GM18505 (cell line): Measurements from ENCODE around the gene SLC37A3.
"Not testable (repeated sequence)": the region's sequence is repeated elsewhere in the genome, so short reads cannot be mapped to it uniquely, and the experiment has no call there.

Source experiments
- ATAC-seq: cut with Tn5 transposase; IDR thresholded peaks from one replicate; pipeline ENCODE4 v1.9.1; 2021; ENCODE audit not compliant: unreplicated experiment
- POLR2A ChIP-seq: IDR thresholded peaks from 4 replicates; pipeline ENCODE4 v1.6.1; 2011; ENCODE audit warnings: borderline replicate concordance; ENCODE audit not compliant: insufficient read depth, insufficient read length; ENCODE audit errors: extremely low read depth

SLC37A3 gene

DNA sequence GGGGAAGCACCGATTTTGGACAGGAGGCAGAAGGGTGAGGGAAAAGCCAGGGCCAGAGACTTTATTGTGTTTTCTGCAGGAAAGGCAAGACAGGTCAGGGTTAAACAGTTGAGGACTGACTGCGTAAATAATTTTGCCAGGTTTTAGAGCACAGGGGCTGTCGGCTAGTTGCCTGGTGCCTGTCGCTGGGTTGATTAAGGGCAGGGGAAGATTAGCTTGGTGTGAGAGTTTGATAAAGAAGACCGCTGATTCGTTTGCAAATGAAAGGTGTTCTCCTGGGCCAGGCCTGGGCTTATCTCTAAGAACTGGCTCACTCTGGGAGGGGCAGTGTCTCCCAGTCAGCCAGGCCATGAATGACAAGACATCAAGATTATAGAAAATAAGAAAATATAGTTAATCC, 75.6 kb downstream of the SLC37A3 start:
- ATAC-seq: no peak

DNA sequence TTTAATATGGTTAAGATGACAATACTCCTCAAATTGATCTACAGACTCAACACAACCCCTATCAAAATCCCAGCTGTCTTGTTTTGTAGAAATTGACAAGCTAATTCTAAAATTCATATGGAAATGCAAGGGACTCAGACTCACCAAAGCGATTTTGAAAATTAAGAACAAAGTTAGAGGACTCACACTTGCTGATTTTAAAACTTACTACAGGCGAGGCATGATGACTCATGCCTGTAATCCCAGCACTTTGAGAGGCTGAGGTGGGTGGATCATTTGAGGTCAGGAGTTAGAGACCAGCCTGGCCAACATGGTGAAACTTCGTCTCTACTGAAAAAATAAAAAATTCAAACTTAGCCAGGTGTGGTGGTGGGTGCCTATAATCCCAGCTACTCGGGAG, 78.3 kb downstream of the SLC37A3 start:
- ATAC-seq: not testable (repeated sequence)

More for the DNA sequence above, 75.6 kb downstream of the SLC37A3 start:
- no peak for TF ChIP-seq POLR2A

DNA sequence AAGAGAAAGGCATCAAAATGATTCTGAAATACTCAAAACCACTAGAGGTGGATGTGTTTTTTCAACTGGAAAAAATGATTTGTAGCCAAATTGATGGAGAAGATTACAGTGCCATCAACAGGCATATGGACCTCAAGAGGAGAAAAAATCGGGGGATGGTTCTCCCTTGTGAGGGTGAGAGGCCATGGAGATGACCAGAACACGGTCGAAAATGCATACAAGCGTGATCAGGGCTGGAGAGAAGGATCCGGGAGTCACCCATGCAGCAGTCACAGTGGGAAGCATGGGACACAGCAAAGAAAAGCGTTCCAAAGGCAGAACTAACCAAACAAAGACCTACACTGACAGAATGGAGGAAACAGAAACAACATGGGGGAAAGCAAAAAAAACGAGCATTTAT, 80.3 kb downstream of the SLC37A3 start:
- ATAC-seq: no peak
- TF ChIP-seq POLR2A: no peak

- no peak for TF ChIP-seq POLR2A
- ATAC-seq: no peak
Measured at GRCh38 chr7:140317597-140317996, 80.7 kb downstream of the SLC37A3 start.

DNA sequence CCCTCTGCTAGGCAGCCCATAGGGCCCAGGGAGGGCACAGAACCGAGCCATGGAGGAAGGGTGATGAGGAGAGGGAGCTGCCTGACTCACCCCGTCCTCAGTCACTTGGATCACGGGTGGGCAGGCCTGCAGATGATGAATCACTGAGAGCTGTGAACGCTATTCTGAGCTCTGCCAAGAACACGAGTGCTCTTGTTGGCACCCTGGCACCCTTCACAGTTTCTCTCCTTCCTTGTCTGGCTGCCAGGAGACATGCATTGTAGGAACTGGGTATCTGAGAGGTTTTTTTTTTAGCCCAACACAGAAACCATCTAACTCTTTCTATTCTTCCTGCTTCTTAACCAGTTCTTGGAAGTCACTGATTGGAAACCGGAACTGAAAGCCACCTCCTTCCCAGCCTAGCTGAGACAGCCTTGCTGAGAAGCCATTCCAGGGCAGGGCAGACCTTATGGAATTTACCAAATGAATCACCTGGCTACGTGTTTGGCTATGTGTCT, 82.1 kb downstream of the SLC37A3 start:
- no peak for ATAC-seq
- no peak for TF ChIP-seq POLR2A

- TF ChIP-seq POLR2A: no peak
- no peak for ATAC-seq
Measured at GRCh38 chr7:140315498-140316164, 82.7 kb downstream of the SLC37A3 start.

GRCh38 chr7:140314573-140315480, 83.5 kb downstream of the SLC37A3 start:
- TF ChIP-seq POLR2A: no peak

DNA sequence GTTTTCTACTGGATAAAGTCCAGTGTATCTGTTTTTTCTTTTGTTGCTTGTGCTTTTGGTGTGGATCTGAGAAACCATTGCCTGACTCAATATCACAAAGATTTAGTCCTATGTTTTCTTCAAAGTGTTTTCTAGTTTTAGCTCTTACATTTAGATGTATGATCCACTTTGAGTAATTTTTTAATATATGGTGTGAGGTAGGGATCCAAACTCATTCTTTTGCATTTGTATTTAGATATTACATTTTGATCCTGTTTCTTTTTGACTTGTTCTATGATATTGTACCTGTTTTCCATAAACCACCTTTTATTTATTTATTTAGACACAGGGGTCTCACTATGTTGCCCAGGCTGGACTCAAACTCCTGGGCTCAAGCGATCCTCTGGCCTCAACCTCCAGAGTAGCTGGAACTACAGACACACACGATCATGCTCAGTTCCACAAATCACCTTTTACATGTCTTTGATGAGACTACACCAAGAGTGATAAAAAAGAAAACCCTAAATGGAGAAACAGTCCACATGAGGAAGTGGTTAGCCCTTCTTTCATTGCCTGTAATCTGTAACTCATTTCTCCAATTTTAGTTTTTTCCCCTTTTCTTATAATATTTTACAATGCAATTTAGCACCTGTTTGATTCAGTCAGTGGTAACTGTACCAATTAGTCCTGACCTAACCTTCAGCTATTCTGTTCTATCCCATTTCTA, 86.0 kb downstream of the SLC37A3 start:
- no peak for ATAC-seq
- TF ChIP-seq POLR2A: no peak

More at GRCh38 chr7:140314573-140315480, 83.5 kb downstream of the SLC37A3 start:
- no peak for ATAC-seq

DNA sequence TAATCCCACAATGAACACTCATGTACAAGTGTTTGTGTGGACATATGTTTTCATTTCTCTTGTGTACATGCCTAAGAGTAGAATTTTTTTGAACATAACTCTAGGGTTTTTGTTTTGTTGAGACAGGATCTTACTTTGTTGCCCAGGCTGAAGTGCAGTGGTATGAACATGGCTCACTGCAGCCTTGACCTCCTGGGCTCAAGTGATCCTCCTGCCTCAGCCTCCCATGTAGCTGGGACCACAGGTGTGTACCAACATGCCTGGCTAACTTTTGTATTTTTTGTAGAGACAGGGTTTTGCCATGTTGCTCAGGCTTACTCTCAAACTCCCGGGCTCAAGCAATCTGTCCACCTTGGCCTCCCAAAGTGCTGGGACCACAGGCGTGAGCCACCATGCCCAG, 87.2 kb downstream of the SLC37A3 start:
- not testable (repeated sequence) for ATAC-seq

GRCh38 chr7:140310337-140311002, 87.9 kb downstream of the SLC37A3 start:
- ATAC-seq: no peak
- no peak for TF ChIP-seq POLR2A

DNA sequence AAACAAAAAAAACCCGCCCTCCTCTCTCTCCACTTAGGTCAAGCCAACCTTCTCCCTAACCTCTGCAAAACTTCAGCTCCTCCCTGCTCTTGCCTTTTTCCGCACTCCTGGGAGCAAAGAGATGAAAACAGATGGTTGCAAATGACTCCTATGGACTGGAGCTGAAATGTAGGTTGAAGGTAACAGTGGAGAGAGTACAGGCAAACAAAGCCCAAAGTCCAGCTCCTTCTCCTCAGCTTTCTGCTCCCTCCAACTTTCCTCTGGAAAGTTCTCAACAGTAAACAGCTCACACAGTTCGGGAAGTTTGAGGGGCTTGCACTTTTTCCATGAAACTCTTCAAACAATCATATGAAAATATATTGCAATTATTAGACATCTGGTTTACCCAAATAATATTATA, 90.3 kb downstream of the SLC37A3 start:
- TF ChIP-seq POLR2A: no peak
- ATAC-seq: no peak

- peak; percentile 62 for ATAC-seq
- TF ChIP-seq POLR2A: no peak
Measured at GRCh38 chr7:140304191-140304799, 94.0 kb downstream of the SLC37A3 start.
